ENCODE measurements around the gene TLE5. TPM values are rescaled to one million over a fixed set of nuclear protein-coding genes. Genes with fewer than 3 reads are reported as not detected.

Gene TLE5
- polyA plus RNA-seq, 2 of the 4 experiments (the other 2 are of a cell fraction) = 171 to 216 TPM

- Histone ChIP-seq H3K4me2 (peak overlapping the region; percentile 80), H3K27ac (peak overlapping the region; percentile 92 to 100), H3K9me3 (no peaks in the 10 kb centered on the region), H3K4me3 (peak overlapping the region; percentile 95), H3K4me1 (peaks cover 47% of the 10 kb centered on the region)
- ChIA-PET CTCF (interaction anchor here (0.6 to 1.7 kb wide), 5 partner anchors 8 to 588 kb away, joined by 3 to 4 read pairs (median 4); no protein-coding TSS in a partner anchor), POLR2A (interaction anchor here (1.4 kb wide), 1 partner anchor 110 kb away, joined by 4 read pairs; no protein-coding TSS in a partner anchor)
- ATAC-seq (no peak), DNase-seq (ENCODE audit: low read depth in 1 of 2, low spot score in 1 of 2) (no peak), FAIRE-seq (no peak)
- WGBS (ENCODE audit: missing lambda C conversion rate) = 38% methylated on average over 4 of the region's 4 CpGs
- no peak for TF ChIP-seq POLR2AphosphoS2 (conservative IDR thresholded peaks at IDR 0.05; ENCODE audit: low read length)
- no peak for TF ChIP-seq CTCF (IDR thresholded peaks at IDR 0.05)
- TF ChIP-seq CHD4 (IDR thresholded peaks at IDR 0.05; ENCODE audit: borderline replicate concordance) = 0 out of 2 replicates have a peak, but pooled peaks have one; percentile 21
- peak; percentile 39; the same call in 1 of the 2 replicates for TF ChIP-seq HDAC2 (IDR thresholded peaks at IDR 0.05)
- no peak for TF ChIP-seq E2F6 (IDR thresholded peaks at IDR 0.05; ENCODE audit: borderline replicate concordance, low read depth)
- TF ChIP-seq KDM1A (IDR thresholded peaks at IDR 0.05; ENCODE audit: low read depth) = peak; percentile 75
- TF ChIP-seq ZC3H11A (IDR thresholded peaks at IDR 0.05) = no peak
- TF ChIP-seq ZSCAN20 (CRISPR knock-in tag; IDR thresholded peaks at IDR 0.05) = no peak
- TF ChIP-seq RNF2 (IDR thresholded peaks at IDR 0.05; ENCODE audit: borderline replicate concordance, low read depth) = no peak
- TF ChIP-seq RARB (CRISPR knock-in tag; IDR thresholded peaks at IDR 0.05) = no peak
- no peak for TF ChIP-seq MAFK (IDR thresholded peaks at IDR 0.05; ENCODE audit: partially characterized antibody)
- no peak for TF ChIP-seq REST (IDR thresholded peaks at IDR 0.05)
- no peak for TF ChIP-seq HEYL (CRISPR knock-in tag; IDR thresholded peaks at IDR 0.05)
- no peak for TF ChIP-seq RAD21 (conservative IDR thresholded peaks at IDR 0.05 in 1 of 2, IDR thresholded peaks at IDR 0.05 in 1 of 2)
- no peak for TF ChIP-seq CBX8 (IDR thresholded peaks at IDR 0.05)
- no peak for TF ChIP-seq MYC (IDR thresholded peaks at IDR 0.05; ENCODE audit: borderline replicate concordance, low read length)
- no peak for TF ChIP-seq ESRRA (IDR thresholded peaks at IDR 0.05; ENCODE audit: borderline replicate concordance, low read length)
- no peak for TF ChIP-seq ZNF302 (CRISPR knock-in tag; IDR thresholded peaks at IDR 0.05)
Observed at GRCh38 chr19:3060857-3061181, 1.5 kb downstream of the TLE5 start.

- Histone ChIP-seq H3K9me3 (no peaks in the 10 kb centered on the region), H3K4me3 (no peak overlapping the region), H3K4me1 (peaks cover 53% of the 10 kb centered on the region), H3K4me2 (no peak overlapping the region), H3K27ac (no peak overlapping the region)
- CTCF ChIA-PET = interaction anchor here (0.6 to 3.6 kb wide), 4 partner anchors 16 to 97 kb away, joined by 3 to 14 read pairs (median 4); no protein-coding TSS in a partner anchor
- FAIRE-seq (no peak), DNase-seq (ENCODE audit: low read depth in 1 of 2, low spot score in 1 of 2) (no peak), ATAC-seq (no peak)
- 96% methylated on average over 16 of the region's 16 CpGs for WGBS (ENCODE audit: missing lambda C conversion rate)
- POLR2A ChIA-PET = no interaction called here
- TF ChIP-seq E2F6 (IDR thresholded peaks at IDR 0.05; ENCODE audit: borderline replicate concordance, low read depth) (no peak), CHD4 (IDR thresholded peaks at IDR 0.05; ENCODE audit: borderline replicate concordance) (peak; percentile 54; the same call in 1 of the 2 replicates), ZSCAN20 (CRISPR knock-in tag; IDR thresholded peaks at IDR 0.05) (no peak), TFCP2L1 (CRISPR knock-in tag; IDR thresholded peaks at IDR 0.05) (no peak), NPAS2 (CRISPR knock-in tag; IDR thresholded peaks at IDR 0.05; ENCODE audit: borderline replicate concordance) (no peak), MAFK (IDR thresholded peaks at IDR 0.05; ENCODE audit: partially characterized antibody) (no peak), KDM5A (IDR thresholded peaks at IDR 0.05) (no peak), ZFP36 (IDR thresholded peaks at IDR 0.05; ENCODE audit: borderline replicate concordance, partially characterized antibody) (peak; percentile 43), CBX2 (IDR thresholded peaks at IDR 0.05; ENCODE audit: borderline replicate concordance, low read depth) (no peak), ATOH8 (CRISPR knock-in tag; IDR thresholded peaks at IDR 0.05; ENCODE audit: low read depth) (no peak), SMC3 (IDR thresholded peaks at IDR 0.05) (no peak), GATA3 (IDR thresholded peaks at IDR 0.05; ENCODE audit: borderline replicate concordance) (no peak), SREBF2 (IDR thresholded peaks at IDR 0.05) (no peak), FOSB (CRISPR knock-in tag; IDR thresholded peaks at IDR 0.05) (no peak), CHD2 (IDR thresholded peaks at IDR 0.05; ENCODE audit: low read length, partially characterized antibody) (no peak), RFX5 (IDR thresholded peaks at IDR 0.05) (no peak), FOXS1 (CRISPR knock-in tag; IDR thresholded peaks at IDR 0.05) (no peak), POLR2A (IDR thresholded peaks at IDR 0.05; ENCODE audit: low read length) (no peak), BHLHE40 (IDR thresholded peaks at IDR 0.05; ENCODE audit: low read depth, low read length) (no peak)
Observed at GRCh38 chr19:3059653-3060052, 2.6 kb downstream of the TLE5 start.
